SK-MEL-5 (cell line): ENCODE results near the gene PTGS2. TPM values are rescaled to one million over a fixed set of nuclear protein-coding genes. Genes with fewer than 3 reads are reported as not detected.
"Not testable (repeated sequence)": the region's sequence is repeated elsewhere in the genome, so short reads cannot be mapped to it uniquely, and the experiment has no call there.

Source experiments
- DNase-seq: peaks from one replicate; pipeline ENCODE4 v3.0.0-alpha.2; 2016; ENCODE audit warnings: low read depth, low spot score
- in situ Hi-C: cut with HindIII; loops from 2 replicates; pipeline ENCODE4 v1.10.0; 2016; ENCODE audit warnings: low sequenced_read_pairs, high pct_unique_total_duplicates, low pct_unique_long_range_greater_than_20kb
- total RNA-seq: library from RNA; depleted of rRNA; stranded (reverse); fragments of >200 nt; shearing (Covaris generic); gene quantifications from 2 replicates; pipeline ENCODE4 v1.2.3, GENCODE V29; 2014

PTGS2 gene
- total RNA-seq, 1 experiment from 2014 or later, result 1.4 TPM

DNA sequence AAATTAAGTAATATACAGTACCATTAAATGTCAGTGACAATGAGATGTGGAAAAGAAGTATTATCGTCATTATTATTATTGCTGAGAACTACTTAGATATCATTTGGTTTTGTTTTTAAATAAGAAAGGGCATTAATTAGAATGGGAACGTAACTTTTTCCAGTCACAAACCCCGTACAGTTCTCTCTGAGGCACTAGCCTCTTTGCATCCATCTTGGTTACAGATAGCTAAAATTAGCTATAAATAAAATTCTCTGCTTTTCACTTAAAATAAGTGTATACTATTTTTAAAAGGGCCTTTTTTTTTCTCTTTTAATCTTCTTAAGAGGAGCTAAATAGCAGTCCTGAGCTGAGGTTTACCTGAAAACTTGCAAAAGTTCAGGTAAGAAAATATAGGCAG lies 7.6 kb downstream of the PTGS2 start:
- no peak for DNase-seq
- in situ Hi-C loops, result no loop called here

- in situ Hi-C loops, result no loop called here
- no peak for DNase-seq
These were observed 8.1 kb downstream of the PTGS2 start for GRCh38 chr1:186672131-186672530.

- in situ Hi-C loops, result no loop called here
- no peak for DNase-seq
These were observed 8.9 kb downstream of the PTGS2 start for GRCh38 chr1:186671136-186671825.

DNA sequence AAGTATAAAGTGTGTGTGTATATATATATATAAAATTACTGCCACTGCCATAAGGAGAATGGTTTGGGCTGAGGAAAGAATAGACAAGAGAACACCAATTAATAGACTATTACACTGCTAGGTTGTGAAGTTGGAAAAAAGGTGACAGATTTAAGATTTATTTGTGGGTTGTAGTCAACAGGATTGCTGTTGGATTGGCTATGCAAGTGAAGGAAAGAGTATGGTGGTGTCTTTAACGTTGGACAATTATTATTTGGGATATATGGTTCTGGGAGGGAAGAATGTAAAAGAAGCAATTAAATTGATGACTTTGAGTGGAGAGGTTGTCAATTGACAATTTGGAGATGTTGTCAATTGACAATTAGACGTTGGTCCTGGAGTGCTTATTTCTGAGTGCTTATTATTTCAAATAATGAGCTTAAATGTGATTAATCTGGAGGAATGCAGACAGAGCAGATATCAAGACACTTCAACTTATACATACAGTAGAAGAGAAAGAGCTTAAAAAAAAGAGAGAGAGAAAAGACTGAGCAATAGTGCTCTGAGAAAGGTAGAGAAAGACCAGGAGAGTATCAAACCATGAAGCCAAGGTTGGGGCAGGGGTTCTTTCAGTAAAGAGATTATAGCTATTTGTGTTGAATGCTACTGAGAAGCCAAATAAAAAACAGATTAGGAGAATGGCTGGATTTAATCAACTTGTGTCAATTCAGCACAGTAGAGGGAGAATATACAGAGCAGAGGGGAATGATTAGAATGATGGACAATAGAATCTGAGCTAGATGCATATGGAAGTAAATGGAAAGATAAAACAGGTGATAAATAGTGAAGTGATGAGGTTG lies 9.7 kb downstream of the PTGS2 start:
- in situ Hi-C loops, result no loop called here
- no peak for DNase-seq

DNA sequence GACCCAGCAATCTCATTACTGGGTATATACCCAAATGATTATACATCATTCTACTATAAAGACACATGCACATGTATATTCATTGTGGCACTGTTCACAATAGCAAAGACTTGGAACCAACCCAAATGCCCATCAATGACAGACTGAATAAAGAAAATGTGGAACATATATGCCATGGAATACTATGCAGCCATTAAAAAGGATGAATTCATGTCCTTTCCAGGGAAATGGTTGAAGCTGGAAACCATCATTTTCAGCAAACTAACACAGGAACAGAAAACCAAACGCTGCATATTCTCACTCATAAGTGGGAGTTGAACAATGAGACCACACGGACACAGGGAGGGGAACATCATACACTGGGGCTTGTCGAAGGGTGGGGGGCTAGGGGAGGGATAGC lies 10.4 kb downstream of the PTGS2 start:
- DNase-seq, in situ Hi-C loops: not testable (repeated sequence)

DNA sequence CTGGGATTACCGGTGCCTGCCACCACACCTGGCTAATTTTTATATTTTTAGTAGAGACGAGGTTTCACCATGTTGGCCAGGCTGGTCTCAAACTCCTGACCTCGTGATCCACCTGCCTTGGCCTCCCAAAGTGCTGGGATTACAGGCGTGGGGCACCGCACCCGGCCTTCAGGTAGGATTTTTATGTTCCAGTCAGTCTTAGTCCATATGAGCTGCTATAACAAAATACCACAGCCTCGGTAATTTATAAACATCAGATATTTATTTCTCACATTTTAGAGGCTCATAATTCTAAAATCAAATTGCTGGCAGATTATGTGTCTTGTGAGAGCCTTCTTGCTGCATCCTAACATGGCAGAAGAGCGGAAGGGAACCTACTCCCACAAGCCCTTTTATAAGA lies 16.0 kb downstream of the PTGS2 start:
- in situ Hi-C loops, result not testable (repeated sequence)

DNA sequence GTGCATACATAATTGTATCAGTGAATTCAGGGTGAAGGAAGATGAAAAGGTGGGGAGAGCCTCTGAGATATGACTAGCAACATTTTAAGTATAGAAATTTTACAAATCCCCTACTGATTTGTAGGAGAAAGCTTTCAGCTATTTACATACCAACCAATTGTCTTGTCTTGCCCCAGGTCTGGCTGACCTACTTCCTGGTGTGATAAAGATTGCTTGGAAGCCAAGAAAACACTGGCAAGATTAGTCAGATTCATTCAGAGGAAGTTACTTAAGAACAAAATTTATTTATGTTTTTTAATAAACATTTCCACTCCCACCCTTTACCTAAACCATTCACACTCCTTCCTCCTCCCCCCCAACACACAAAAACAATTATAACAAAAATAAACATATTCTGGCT lies 17.5 kb downstream of the PTGS2 start:
- in situ Hi-C loops, result no loop called here
- DNase-seq, result no peak

More for the DNA sequence above, 16.0 kb downstream of the PTGS2 start:
- not testable (repeated sequence) for DNase-seq

- in situ Hi-C loops, result no loop called here
- no peak for DNase-seq
These were observed 20.3 kb downstream of the PTGS2 start for GRCh38 chr1:186659890-186660341.

DNA sequence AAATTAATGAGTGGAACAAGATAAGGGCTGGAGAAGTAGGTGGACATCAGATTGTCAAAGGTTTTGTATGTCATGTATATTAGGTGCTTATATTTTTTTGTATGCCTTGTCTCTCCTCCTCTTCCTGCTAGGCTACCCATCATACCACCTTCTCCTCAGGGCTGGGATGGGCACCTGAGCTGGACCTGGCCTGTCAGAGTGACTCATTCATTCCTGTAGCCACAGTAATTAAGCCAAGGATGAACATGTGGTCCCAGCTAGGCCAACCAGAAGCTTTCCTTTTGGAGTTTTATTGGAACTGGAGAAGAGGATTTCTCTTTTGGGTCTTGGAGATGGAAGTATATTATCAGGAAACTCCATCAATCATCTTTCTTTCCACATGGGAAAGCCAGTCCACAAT lies 21.2 kb downstream of the PTGS2 start:
- in situ Hi-C loops, result no loop called here
- no peak for DNase-seq

DNA sequence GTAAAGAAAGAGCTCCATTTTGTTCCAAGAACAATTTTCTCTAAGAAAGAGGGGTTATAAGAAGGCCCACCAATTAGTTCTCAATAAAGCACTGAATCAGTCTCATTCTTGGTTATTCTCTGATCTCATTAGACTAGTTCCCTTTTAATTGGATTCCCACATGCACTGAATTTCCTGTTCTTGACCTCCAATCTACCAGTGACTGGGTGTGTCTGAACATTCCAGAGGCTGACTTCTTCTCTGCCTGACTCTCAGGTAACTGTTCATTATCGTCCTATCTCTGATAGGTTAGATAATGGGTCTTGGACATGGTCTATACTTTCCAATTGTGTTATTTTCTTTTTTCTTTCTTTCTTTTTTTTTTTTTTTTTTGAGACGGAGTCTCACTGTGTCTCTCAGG lies 22.7 kb downstream of the PTGS2 start:
- in situ Hi-C loops, result no loop called here
- DNase-seq, result no peak

DNA sequence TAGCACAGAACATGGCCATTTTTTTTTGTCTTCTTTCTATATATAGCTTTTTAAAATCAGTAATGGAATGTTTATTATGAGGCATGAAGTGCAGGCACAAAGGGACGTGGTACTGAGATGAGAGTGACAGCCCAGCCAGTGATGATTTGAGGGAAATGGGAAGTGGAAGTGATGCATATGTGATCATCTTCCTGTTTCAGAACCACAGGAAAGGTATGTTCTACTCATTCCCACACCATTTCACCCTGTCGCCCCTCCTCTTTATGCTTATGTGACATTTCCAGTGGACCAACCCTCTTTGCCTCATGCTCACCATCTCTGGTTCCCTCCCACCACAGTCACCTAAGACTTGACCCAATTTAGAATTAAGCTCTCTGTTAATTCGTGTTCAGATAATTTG lies 24.3 kb downstream of the PTGS2 start:
- DNase-seq, result no peak
- in situ Hi-C loops, result no loop called here

GRCh38 chr1:186654741-186655140 lies 25.5 kb downstream of the PTGS2 start:
- no peak for DNase-seq
- in situ Hi-C loops, result no loop called here

DNA sequence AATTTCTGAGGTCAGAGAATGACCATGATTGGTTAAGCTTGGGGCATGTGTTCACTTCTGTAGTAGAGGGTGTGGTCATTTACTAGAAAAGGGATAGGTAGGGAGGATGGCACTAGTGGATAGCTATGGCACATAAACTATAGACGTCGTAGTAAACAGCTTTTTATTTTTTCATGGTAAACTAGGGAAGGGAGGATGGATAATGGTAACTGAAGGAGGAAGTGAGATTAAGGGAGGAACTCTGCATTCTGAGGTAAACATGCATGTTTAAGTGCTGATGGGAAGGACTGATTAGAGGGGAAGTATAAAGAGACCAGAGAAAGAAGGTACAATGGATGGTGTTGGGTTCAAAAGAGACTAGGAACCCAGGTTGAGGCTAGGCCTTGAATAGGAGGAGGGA lies 26.9 kb downstream of the PTGS2 start:
- no peak for DNase-seq
- in situ Hi-C loops, result no loop called here

DNA sequence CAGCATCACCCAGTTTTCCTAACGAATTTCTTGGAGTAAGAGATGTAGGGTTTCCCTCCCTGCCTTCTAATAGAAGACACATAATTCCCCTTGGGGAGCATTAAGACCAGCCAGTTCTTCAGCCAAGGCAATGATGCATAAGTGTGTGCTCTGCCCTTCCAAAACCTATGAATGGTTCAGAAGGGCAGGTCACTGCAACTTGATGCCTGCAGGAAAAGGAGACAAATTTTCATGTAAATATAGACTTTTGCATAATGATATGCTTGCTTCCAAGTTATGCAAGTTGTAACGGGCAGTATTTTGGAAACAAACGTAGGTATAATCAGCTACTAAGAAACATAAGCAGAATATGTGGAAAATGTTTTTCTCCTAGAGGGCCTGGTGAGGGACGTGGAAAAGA lies 31.6 kb downstream of the PTGS2 start:
- no peak for DNase-seq
- in situ Hi-C loops, result no loop called here

DNA sequence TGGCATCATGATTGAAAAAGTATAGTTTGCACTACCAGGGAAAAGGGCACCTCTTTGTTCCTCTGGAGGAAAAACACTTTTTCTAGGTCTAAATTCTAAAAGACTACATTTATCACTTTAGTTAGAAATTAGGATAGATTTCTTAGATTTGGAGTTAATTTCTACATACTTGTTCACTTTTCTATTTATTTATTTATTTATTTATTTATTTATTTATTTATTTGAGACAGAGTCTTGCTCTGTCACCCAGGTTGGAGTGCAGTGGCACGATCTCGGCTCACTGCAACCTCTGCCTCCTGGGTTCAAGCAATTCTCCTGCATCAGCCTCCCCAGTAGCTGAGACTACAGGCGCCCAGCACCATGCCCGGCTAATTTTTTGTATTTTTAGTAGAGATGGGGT lies 32.2 kb downstream of the PTGS2 start:
- DNase-seq, in situ Hi-C loops: not testable (repeated sequence)

- DNase-seq, result no peak
- in situ Hi-C loops, result no loop called here
These were observed 36.6 kb downstream of the PTGS2 start for GRCh38 chr1:186643614-186644013.

DNA sequence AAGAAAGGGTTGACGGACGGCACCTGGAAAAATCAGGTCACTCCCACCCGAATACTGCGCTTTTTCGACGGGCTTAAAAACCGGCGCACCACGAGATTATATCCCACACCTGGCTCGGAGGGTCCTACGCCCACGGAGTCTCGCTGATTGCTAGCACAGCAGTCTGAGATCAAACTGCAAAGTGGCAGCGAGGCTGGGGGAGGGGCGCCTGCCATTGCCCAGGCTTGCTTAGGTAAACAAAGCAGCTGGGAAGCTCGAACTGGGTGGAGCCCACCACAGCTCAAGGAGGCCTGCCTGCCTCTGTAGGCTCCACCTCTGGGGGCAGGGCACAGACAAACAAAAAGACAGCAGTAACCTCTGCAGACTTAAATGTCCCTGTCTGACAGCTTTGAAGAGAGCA lies 42.7 kb downstream of the PTGS2 start:
- DNase-seq, in situ Hi-C loops: not testable (repeated sequence)

DNA sequence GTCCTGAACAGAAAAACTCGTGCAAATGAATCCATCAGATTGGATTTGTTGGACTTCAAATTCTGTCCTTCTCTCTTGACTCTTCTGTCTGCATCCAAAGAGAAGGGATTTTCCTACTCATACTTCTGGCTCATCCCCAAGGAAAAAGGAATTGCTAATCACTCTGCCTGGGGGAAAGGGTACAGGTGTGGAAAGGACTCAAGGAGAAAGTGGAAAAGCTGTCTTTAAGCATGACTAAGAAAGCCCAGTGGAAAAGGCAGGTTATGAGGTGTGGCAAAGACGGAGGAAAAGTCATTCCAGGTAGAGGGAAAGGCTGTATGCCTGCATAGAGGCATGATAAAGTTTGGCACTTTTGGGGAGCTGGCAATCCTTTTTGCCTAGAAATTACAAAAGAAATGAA lies 43.4 kb downstream of the PTGS2 start:
- no peak for DNase-seq
- in situ Hi-C loops, result no loop called here

- in situ Hi-C loops, result no loop called here
- no peak for DNase-seq
These were observed 45.7 kb downstream of the PTGS2 start for GRCh38 chr1:186634511-186634910.
